Stimulated activated CD4-positive, alpha-beta T cell treated with anti-CD3 and anti-CD28 coated beads, Interleukin-2, amount 100 ng/mL, for 4 hours (primary cell): ENCODE results near the gene PCBP3.

Source experiments
- DNase-seq: peaks from one replicate; pipeline ENCODE4 v3.0.0-alpha.2; 2020; ENCODE audit warnings: low read depth

PCBP3 gene

DNA sequence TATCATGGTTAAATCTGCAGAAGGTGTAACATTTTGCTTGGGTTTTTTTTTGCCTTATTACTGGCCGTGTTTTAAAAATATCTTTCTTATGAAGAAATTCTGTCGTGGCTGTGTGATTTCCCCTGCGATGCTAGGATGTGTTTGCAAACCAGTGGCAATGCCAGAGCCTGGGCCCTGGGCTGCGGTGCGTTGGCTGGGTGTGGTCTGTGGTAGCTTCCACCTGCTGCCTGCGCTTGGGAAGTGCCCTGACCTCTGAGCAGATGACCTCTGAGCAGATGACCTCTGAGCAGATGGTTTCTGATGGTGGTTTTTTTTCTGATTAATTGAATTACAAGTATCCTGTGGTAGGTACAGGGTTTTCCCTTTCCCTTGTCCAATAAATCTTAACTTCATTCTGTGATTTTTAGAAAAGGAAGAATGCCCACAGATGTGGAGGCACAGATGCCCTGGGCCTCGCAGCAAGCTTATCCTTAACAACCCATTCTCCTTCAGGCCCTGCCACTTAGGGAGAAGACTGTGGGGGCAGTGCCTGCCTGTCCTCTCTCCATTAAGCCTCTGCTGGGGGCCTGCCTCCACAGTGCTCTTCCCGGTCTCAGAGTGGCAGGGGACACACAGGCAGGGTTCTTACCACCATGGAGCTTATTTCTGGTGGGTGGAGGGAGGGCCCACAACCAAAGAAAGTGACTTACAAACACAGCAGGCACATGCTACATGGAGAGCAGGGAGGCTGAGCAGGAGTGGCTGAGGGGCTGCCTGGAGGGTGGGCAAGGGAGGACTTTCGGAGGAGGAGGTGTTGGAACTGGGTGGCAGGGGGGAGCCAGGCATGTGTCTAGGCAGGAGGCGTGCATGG, 81.7 kb downstream of the PCBP3 start:
- no peak for DNase-seq

DNA sequence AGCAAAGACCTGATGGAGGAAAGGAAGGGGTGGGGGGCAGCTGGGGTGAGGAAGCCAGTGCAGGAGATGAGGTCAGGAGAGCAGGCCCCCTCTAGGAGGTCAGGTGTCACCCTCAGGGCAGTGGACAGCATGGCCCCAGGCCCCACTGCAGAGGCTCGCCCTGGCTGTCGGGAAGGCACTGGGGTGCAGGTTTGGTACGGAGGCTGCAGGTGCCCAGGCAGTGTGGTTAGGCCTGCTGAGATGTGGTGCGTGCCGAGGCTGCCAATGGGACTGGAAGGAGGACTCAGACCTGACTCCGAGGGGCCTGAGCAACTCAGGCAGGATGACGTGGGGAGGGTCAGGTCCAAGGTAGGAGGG, 82.3 kb downstream of the PCBP3 start:
- DNase-seq = no peak

GRCh38 chr21:45726438-45726837, 82.9 kb downstream of the PCBP3 start:
- DNase-seq = no peak

GRCh38 chr21:45727390-45727789, 83.9 kb downstream of the PCBP3 start:
- no peak for DNase-seq

DNA sequence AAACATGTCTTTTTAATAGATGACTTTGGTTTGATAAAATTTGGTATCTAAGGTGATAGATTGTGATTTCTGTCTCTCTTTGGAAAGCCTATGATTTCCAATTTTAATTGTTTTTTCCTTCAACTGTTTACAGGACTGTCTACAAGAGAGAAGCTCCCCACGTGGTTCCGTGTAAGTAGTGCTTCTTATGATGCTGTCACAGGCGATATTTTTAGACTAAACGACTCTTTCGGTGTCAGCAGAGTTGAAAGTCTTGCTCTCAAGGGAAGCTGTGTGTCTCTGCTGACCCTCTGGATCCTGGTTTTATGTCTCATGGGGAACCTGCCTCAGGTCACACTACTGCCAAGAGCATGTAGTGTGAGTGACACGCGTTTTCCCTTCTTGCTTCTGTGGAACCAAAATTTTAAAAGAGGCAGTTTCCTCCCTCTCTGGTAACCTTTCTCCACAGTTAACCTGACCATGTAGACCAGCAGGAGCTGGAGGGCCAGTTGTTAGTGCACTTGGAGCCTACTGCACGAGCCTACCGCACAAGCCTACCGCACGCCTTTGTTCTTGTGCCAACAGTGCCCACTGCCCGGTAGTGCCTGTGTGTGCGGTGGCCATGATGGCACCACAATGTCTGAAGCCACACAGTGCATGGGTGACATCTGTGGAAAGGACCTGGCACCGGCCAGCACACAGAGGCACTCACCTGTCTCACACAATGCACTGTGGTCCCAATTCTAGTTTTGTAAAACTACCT, 91.9 kb downstream of the PCBP3 start:
- DNase-seq = no peak

- no peak for DNase-seq
Measured at GRCh38 chr21:45736042-45736689, 92.6 kb downstream of the PCBP3 start.

GRCh38 chr21:45736690-45737484, 93.4 kb downstream of the PCBP3 start:
- DNase-seq = no peak

- no peak for DNase-seq
Measured at GRCh38 chr21:45737485-45738166, 94.1 kb downstream of the PCBP3 start.

GRCh38 chr21:45739218-45740087, 95.9 kb downstream of the PCBP3 start:
- DNase-seq = no peak

GRCh38 chr21:45740088-45740440, 96.5 kb downstream of the PCBP3 start:
- no peak for DNase-seq

- no peak for DNase-seq
Measured at GRCh38 chr21:45740491-45741357, 97.2 kb downstream of the PCBP3 start.

GRCh38 chr21:45741691-45742090, 98.2 kb downstream of the PCBP3 start:
- DNase-seq = no peak

GRCh38 chr21:45742247-45742646, 98.7 kb downstream of the PCBP3 start:
- DNase-seq = no peak

- DNase-seq = no peak
Measured at GRCh38 chr21:45745256-45745655, 101.7 kb downstream of the PCBP3 start.

- DNase-seq = no peak
Measured at GRCh38 chr21:45747233-45747766, 103.8 kb downstream of the PCBP3 start.

DNA sequence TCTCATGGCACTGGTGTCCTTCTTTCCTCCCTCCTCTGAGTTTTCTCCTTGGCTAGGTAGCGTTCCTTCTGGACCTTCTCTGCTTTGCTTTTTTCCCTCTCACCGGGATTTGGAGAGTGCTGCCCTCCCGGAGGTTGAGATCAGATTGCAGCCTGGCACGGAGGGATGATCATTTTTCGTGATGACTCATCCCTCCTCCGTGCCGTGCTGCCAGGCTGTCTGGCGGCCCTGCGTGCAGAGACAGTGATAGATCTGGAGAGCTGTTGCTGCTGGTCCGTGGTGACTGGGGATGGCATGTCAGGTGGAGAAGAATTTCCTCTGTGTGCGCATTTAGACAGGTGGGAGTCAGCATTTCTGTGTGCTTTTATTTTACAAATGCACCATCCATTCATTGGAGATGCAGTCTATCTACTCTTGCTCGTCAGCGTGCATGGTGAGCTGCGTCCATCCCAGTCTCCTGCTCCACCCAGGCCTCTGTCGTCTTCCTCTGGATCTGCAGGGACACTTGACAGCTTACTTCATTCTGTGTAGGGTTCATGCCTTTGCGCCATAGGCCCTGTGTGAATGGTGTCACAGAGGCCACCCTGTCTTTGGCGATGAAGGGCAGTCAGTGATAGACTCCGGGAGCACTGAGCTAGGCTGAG, 104.4 kb downstream of the PCBP3 start:
- no peak for DNase-seq

DNA sequence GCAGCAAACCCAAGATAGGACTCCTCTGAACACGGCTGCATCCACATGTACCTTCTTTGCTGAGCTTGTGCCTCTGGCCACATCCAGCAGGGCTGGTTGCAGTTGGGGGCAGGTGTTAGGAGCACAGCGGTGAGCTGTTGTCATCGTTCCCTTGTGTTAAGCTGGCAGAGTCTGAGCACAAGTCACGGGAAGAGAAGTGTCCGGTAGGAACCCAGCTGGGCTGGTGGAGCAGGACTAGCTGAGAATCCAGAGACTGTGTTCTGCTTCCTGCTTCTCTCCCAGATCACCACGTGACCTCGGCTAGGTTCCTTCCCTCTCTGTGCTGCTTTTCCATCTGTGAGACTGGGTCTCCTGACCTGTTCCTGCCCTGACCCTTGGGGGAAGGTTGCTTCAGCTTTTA, 105.1 kb downstream of the PCBP3 start:
- DNase-seq = no peak

- DNase-seq = no peak
Measured at GRCh38 chr21:45749974-45750373, 106.4 kb downstream of the PCBP3 start.

DNA sequence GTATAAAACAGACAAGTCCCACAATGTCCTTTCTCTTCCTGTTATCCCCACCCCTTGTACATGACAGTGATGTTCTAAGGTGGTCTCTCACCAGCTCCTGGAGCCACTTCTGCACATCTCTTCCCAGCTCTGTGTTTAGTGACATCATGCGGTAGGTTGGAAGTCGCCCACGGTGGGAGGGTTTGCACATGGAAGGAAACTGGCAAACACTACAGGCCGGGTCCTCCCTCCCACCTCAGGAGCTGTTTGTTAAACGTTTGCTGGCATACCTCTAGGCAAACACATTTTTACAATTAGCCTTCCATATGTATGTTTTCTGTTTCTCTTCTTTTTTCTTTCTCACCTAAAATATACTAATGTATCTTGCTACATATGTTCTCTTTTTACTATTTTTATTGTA, 107.4 kb downstream of the PCBP3 start:
- DNase-seq = no peak
